ENCODE results near the gene ENTPD2. TPM values are rescaled to one million over a fixed set of nuclear protein-coding genes. Genes with fewer than 3 reads are reported as not detected.
A peak's percentile ranks its signal among the peaks of the same experiment; 100 is the strongest.
"Not testable (repeated sequence)": the region's sequence is repeated elsewhere in the genome, so short reads cannot be mapped to it uniquely, and the experiment has no call there.

Gene ENTPD2
- total RNA-seq, 1 experiment from 2014 or later = not detected

GRCh38 chr9:137048655-137049543 lies 5.0 kb downstream of the ENTPD2 start:
- no peak for DNase-seq (ENCODE audit: low read depth)

DNA sequence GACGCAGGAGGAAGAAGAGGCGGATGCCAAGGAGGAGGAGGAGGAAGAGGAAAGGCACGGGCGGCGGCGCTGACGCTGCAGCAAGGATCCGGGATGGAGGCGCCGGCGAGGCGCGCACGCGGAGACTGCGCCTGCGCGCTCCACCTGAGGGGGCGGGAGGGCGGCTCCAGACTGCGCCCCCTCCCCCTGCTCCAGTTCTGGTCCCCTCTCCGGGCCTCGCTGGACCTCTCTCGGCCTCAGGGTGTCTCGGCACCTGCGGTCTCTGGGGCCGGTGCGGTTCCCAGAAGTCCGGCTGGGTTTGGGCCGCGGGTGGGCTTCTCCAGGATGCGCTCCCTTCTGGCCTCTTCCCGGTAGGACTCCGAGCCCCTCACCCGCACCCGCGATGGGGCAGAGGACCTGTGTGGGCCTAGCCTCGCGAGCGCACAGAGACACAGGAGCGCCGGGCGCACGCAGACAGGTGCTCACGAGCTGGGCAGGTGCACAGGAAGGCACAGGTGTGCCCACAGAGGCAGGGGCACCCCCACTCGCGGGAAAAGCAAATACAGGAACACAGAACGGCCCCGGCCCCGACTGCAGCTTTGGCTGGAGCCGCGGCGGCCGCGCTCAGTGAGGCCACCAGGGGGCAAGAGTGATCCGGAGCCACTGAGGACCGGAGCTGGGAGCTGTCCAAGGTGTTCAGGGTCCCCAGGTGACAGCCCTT lies 7.6 kb downstream of the ENTPD2 start, which contains the start of gene NPDC1:
Gene NPDC1, minus strand, starts transcription at position 90 of the 700 bp plus-strand sequence. CDS start 188 bp downstream, outside the sequence.
- peak; percentile 74 for DNase-seq (ENCODE audit: low read depth)

GRCh38 chr9:137045294-137046087 lies 8.4 kb downstream of the ENTPD2 start:
- no peak for DNase-seq (ENCODE audit: low read depth)

DNA sequence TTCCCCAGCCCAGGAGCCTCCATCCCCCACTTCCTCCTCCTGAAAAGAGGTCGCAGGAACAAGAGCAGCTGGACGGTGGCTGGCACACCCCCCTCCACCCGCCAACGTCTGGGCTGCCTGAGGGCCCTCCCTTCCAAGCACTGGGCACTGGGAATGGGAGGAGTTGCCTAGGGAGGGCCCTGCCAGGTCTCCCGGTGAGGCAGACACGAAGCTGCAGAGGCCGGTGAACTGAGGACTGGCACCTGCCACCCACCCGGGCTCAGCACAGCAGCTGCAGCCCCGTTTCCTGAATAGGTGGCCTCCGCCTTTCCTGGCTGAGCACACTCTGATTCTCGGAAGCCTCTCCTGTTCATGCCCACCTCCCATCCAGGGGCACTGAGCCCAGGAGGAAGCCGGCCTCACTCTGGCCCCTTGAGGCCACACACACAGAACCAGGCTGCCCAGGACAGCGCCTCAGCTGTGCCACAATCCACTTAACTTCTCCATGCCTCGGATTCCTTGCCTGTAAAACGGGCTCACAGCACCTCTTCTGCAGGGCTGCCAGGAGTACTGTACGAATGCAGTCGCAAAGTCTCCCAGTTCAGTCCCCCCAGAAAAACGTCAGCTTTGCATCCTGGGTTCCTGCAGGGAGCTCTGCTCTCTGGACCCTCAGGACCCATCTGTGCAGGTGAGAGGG lies 9.2 kb downstream of the ENTPD2 start:
- no peak for DNase-seq (ENCODE audit: low read depth)

DNA sequence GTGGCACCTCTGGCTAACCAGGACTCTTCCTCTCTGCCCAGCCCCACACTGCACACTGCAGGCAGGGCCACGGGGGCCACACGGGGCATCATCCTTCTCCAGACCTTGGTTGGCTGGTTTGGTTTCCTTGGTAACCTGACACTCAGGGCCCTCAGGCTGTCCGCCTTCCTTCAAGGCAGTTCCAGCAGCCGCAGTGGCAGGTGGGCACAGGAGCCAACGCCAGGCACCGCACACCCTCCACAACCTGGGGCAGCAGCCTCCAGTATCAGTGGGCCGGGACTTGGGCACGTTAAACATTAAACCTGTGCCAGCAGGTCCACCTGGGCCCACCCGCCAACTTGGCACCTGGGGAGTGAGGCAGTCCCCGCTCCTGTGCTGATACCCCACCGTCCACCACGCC lies 9.8 kb downstream of the ENTPD2 start:
- DNase-seq (ENCODE audit: low read depth) = no peak

DNA sequence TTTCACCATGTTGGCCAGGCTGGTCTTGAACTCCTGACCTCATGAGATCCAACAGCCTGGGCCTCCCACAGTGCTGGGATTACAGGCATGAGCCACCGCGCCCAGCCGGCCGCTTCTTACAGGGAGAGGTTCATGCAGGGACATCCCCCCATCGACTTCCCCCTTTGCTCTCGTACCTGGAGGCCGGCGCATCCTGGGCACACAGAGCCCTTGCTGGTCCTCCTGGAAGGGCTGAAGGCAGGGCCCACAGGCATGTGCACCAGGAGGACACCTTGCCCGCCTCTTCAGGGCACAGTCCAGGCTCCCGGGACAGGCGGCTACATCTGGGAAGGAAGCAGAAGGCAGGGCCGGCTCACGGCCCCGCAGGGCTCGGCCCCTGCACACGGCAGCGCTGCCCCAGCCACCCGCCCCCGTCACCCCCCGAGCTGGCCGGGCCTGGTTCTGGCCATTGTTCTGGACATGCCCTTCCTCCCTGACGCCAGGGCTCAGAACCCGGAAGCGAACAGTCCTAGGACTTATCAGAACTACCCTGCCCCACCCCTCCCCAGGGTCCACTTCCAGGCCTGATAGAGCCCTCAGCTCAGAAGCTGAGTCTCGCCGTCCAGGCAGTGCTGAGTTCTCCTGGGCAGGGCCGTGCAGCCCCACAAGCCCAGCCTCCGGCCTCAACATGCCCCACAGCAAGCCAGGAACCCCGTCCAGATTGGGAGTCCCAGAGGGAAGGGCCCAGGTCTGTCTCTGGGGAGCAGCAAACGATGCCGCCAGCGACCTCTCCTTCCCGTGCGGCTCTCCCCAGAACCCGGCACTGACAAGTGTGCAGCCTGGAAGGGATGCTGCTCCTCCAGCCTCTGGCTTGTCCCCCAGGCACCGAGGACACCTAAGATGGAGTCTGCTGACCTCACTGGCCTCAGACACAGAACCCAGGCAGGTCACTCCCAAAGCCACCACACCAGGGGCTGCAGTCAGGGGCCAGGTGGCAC lies 10.8 kb downstream of the ENTPD2 start:
- DNase-seq (ENCODE audit: low read depth) = no peak

DNA sequence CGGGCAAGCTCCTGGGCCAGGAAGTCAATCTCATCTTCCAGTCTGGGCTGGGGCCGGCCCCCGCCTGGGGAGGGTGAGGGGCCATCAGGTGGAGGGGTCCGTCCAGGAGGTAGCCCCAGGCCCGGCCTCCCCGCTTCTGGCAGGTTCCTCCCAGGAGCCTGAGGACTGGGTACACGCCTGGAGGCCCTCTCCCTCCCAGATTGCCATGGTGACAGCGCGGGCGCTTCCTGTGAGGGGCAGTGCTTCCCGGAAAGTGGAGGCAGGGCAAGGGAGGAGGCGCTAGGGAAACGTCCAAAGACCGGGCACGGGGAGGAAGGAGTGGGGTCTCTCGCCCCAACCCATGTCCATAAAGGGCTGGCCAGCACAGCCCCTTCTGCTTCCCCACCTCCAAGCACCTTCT lies 12.7 kb downstream of the ENTPD2 start:
- DNase-seq (ENCODE audit: low read depth) = no peak

DNA sequence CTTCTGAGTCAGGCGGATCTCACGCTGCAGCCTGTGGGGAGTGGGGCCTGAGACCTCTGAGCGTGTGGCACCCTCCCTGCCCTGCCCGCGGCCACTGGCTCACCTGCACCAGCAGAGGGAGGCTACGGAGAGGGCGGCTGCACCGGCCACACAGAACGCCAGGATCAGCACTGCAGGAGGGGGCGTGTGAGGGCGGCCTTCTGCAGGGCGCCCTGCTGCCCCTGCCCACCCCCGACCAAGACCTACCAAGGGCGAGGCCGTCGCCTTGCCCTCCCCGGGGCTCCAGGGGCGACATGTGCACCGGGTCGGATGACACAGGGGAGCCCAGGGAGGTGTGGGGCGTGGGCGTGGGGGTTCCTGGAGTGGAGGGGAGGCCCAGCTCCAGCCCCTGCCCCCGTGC lies 13.3 kb downstream of the ENTPD2 start:
- DNase-seq (ENCODE audit: low read depth) = no peak

DNA sequence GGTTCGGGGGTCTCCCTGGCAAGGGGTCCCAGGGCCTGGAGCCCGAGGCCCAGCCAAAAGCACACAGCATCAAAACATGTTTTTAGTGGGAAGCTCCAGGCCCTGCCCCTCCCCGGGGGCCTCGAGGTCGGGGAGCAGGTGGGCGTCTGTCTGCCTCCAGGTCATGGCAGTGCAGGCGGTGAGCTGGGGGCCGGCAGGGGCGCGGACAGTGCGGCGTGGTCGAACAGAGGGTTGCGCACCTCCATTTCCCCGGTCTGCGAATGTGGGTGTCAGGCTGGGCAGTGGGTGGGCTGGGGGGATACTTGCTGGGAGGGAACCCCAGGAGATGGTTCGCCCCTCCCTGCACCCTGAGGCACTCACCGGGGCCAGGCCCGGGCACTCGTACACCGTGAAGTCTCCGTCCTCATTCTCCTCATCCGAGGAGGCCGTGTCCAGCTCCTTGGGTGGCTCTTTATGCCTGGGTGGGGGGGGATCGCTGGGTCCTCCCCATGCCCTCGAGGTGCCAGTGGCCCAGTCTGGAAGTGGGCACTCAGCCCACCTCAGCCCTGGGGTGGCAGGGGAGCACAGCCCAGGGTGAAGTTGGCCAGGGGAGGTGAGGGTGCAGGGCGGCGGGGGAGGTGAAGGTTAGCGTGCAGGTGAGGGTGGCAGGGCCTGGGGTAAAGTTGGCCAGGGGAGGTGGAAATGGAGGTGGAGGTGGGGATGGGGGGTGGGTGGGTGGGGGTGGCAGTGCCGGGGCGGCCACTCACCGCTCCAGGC lies 14.1 kb downstream of the ENTPD2 start:
- no peak for DNase-seq (ENCODE audit: low read depth)

GRCh38 chr9:137038916-137039315 lies 14.9 kb downstream of the ENTPD2 start:
- DNase-seq (ENCODE audit: low read depth) = no peak

DNA sequence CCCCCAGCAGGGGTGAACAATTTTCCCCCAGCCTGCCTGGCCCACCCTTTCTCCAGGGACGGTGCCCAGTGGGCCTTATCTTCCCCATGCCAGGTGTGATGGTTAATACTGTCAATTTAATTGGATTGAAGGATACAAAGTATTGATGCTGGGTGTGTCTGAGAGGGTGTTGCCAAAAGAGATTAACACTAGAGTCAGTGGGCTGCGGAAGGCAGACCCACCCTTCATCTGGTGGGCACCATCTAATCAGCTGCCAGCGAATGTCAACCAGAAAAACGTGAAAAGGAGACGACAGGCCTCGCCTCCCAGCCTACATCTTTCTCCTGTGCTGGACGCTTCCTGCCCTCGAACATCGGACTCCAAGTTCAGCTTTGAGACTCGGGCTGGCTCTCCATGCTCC lies 16.4 kb downstream of the ENTPD2 start:
- DNase-seq (ENCODE audit: low read depth) = no peak

GRCh38 chr9:137037035-137037434 lies 16.8 kb downstream of the ENTPD2 start:
- DNase-seq (ENCODE audit: low read depth) = no peak

GRCh38 chr9:137035937-137036336 lies 17.9 kb downstream of the ENTPD2 start:
- DNase-seq (ENCODE audit: low read depth) = no peak

DNA sequence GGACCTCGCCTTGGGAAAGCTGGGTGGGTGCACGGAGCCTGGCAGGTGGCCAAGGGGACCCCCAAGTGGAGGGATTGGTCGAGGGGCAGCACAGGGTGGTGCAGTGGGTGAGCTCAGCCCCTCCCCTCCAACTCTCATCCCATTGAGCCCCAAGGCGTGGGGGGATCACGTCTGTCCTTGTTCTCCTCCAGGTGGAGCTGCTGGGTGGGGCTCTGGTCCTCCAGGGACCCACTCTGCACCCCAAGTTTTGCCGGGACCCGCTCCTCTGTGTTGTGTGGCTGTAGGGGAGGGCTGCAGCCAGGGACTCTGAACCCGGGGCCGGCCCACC lies 18.4 kb downstream of the ENTPD2 start:
- DNase-seq (ENCODE audit: low read depth) = no peak

DNA sequence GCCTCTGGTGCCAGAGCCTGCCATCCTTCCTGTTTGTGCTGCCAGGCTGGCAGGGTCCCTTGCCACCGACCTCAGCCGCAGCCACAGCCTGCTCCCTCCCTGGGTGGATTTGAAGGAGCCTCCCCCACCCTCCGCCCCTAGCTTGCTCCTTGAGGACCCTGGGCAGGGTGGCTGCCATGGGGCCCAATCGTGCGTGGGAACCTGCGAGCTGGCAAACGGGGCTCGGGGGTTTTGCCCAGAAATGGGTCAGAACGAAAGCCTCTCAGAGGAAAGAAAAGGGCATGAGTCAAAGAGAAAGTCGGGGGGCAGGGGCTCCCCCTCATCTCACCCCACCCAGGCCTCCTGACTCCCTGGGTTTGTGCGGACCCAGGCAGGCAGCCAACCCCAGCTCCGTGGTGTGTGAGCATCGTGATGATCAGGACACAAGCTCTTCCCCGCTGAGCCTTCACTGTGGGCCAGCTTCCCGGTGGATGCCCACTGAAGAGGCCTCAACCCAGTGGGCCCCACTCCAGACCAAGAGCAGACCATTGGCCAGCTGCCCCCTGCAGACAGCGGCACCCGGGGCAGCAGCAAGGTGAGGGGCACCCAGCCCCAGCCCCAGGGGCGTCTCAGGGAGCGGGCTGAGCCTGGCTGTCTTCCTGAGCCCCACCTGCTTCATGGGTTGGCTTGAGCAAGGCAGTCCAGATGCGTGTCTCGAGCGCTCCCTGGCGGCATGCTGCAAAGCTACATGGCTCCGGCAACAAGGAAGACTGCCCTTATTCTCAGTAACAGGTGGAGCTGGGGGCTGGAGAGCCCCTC lies 19.0 kb downstream of the ENTPD2 start:
- DNase-seq (ENCODE audit: low read depth) = peak; percentile 70

- DNase-seq (ENCODE audit: low read depth) = no peak
These were observed 19.7 kb downstream of the ENTPD2 start for GRCh38 chr9:137034039-137034708.

DNA sequence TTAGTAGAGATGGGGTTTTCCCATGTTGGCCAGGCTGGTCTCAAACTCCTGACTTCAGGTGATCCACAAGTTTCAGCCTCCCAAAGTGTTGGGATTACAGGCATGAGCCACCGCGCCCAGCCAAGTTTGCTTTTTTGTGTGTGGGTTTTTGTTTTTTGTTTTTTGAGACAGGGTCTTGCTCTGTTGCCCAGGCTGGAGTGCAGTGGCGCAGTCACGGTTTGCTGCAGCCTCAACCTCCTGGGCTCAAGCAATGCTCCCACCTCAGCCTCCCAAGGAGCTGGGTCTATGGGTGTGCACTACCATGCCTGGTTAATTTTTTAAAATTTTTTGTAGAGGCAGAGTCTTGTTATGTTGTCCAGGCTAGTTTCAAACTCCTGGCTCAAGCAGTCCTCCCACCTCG lies 20.4 kb downstream of the ENTPD2 start:
- DNase-seq (ENCODE audit: low read depth) = not testable (repeated sequence)

DNA sequence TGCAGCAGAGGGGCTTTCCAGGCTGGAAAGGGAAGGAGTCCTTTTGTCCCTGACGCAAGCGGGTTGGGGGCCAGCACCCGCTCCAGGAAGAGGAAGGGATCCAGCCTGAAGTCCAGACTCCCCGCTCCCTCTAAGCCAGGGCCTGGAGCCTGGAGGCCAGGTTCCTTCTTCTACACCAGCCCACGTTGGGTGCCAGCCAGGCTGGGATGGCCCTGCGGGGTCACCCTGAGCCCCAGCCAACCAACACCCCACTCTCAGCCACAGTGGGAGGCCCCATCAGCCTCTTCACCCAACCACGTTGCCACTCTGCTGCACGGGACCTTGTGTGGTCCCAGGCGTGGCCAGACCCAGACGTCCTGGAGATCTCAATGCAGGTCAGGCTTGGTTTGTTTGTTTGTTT lies 21.0 kb downstream of the ENTPD2 start:
- DNase-seq (ENCODE audit: low read depth) = no peak

Data from HT1080 (cell line).